HG03103 (cell line): ENCODE measurements around the gene POP7.
"Not testable (repeated sequence)": the region's sequence is repeated elsewhere in the genome, so short reads cannot be mapped to it uniquely, and the experiment has no call there.

ENCODE experiments used
- ATAC-seq: cut with Tn5 transposase; IDR thresholded peaks from one replicate; pipeline ENCODE4 v1.9.1; 2021; ENCODE audit warnings: low read depth; ENCODE audit not compliant: unreplicated experiment

The POP7 gene

DNA sequence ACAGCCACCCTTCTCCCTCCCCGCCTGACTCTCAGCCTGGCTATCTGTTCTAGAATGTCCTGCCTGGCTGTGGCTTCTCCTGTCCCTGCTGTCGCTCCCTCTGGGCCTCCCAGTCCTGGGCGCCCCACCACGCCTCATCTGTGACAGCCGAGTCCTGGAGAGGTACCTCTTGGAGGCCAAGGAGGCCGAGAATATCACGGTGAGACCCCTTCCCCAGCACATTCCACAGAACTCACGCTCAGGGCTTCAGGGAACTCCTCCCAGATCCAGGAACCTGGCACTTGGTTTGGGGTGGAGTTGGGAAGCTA lies 15.5 kb downstream of the POP7 start:
- no peak for ATAC-seq

- ATAC-seq = no peak
Measured at GRCh38 chr7:100722480-100723212, 16.7 kb downstream of the POP7 start.

- ATAC-seq = no peak
Measured at GRCh38 chr7:100723732-100724275, 17.9 kb downstream of the POP7 start.

GRCh38 chr7:100724364-100724763 lies 18.4 kb downstream of the POP7 start:
- ATAC-seq = not testable (repeated sequence)

DNA sequence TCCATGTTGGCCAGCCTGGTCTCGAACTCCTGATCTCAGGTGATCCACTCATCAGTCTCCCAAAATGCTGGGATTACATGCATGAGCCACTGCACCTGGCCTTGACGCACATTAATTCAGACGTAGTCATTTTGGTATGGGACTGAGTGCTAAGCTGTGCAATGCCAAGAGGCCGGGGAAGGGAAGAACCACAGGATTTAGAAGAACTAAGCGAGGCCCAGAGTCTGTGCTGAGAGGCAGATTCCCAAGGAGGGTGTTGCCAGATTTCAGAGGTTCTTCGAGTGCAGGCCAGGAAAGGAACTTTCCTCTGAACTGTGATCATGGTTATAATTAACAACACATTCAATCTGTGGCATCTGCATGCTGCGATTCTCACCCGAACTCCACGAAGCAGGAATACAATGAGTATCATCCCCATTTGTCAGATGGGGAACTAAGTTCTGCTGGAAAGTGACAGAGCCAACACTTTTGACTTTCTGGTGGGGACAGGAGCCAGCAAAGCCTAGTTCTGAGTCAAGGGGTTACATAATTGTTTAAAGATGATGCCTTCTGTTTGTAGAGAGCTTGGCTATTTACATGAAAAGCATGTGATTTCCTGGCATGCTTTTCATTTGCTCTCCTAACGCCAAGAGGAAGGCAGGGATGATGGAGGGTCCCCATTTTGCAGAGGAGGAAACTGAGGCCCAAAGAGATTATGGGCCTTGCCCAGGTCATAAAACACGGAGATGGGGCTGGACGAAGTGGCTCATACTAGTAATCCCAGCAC lies 21.3 kb downstream of the POP7 start:
- no peak for ATAC-seq

DNA sequence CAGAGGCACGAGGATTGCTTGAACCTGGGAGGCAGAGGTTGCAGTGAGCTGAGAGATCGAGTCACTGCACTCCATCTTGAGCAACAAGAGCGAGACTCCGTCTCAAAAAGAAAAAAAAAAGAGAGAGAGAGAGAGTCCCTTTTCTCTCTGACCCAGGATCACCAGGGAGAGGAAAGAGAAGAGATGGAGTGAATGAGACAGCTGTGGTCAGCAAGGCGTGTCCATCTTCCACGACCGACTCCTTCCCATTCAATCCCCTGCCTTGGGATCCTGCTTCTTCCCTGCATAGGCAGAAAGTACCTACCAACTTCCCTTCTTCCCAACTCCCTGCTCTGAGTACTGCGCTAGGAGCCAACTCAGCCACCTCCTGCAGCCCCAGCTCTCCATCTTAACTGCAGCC lies 22.3 kb downstream of the POP7 start:
- no peak for ATAC-seq

GRCh38 chr7:100730136-100730800 lies 24.3 kb downstream of the POP7 start:
- no peak for ATAC-seq

GRCh38 chr7:100731937-100732636 lies 26.2 kb downstream of the POP7 start:
- no peak for ATAC-seq

DNA sequence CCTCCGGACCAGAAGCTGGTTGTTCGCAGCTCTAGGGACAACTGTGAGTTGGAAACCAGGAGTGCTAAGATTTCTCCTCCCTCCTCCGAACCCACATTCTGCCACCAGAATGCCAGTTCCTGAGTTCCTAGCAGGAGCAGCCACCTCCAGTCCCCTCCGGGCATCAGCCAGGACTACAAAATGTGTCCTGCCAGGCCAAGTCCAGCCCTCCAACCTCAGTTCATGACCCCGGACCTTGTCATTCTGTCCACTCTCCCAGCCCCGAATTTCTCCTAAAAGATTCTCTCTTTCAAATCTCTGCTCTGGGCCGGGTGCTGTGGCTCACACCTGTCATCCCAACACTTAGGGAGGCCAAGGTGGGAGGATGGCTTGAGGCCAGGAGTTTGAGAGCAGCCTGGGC lies 29.8 kb downstream of the POP7 start:
- no peak for ATAC-seq

DNA sequence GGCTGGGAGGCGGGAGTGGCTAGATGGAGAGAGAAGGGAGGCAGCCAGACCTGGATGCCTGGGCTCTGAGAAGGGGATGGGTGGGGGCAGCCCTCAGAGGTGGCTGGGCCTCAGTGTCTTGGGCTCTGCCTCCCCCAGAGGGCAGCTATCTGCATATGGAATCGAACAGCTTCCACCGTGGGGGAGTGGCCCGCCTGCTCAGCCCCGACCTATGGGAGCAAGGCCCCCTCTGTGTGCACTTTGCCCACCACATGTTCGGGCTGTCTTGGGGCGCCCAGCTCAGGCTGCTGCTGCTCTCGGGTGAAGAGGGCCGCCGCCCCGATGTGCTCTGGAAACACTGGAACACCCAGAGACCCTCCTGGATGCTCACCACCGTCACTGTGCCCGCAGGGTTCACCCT lies 30.8 kb downstream of the POP7 start:
- no peak for ATAC-seq

DNA sequence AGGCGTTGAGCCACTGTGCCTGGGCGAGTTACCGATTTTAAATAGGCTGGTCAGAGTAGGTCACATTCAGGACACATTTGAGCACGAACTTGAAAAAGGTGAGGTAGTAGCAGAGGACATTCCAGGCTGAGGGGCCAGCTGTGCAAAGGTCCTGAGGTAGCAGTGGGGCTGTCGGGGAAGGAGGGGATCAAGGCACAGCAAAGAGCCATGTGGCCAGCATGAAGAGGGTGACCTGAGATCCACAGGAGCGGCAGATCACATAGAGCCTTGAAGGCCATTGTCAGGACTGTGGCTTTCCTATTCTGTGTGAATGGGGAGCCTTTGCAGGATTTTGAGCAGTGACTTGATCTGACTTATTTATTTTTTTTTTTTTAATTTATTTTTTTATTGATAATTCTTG lies 34.0 kb downstream of the POP7 start:
- no peak for ATAC-seq

- ATAC-seq = no peak
Measured at GRCh38 chr7:100744605-100745004, 38.7 kb downstream of the POP7 start.

- no peak for ATAC-seq
Measured at GRCh38 chr7:100745184-100745583, 39.3 kb downstream of the POP7 start.

- no peak for ATAC-seq
Measured at GRCh38 chr7:100752994-100753393, 47.1 kb downstream of the POP7 start.

DNA sequence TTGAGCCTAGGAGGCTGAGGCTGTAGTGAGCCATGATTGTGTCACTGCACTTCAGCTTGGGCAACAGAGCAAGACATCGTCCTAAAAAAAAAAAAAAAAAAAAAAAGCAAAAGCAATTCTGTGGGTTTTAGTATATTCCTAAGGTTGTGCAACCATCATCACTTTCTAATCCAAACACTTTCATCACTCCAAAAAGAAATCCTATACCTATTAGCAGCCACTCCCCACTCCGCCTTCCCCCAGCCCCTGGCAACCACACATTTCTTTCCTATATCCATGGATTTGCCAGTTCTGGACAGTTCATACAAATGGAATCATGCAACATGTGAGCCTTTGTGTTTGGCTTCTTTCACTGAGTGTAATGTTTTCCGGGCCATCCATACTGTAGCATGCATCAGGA lies 47.8 kb downstream of the POP7 start:
- no peak for ATAC-seq
